ENCODE results near the gene NTNG2.

DNA sequence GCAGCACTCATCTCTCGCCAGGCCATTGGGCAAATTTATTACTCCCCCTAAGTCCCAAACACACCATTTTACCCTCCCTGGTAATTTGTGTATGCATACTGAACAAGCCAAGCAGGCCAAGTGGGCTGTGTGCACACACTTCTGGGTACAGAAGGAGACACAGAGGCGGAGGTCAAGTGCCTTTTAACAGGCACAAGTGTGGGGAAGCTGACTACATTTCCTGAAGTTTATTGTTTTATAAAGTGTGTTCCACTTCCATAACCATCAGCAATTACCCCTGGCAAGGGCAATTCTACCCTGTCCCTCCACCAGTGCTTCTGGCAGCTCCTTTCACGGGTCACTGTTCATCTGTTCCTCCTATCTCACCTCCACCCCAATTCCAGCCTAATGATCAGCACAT lies 99.0 kb downstream of the NTNG2 start:
- TF ChIP-seq CTCF (IDR thresholded peaks at IDR 0.05; ENCODE audit: extremely low read depth in 1 of 2, insufficient read depth in 1 of 2, low read depth in 1 of 2, low read length in 2 of 2) = no peak
- TF ChIP-seq POLR2A (IDR thresholded peaks at IDR 0.05; ENCODE audit: low read depth, low read length) = no peak
- TF ChIP-seq JUN (IDR thresholded peaks at IDR 0.05; ENCODE audit: borderline replicate concordance, insufficient read depth, insufficient read length, low read depth) = no peak
- TF ChIP-seq, protein P1, sequence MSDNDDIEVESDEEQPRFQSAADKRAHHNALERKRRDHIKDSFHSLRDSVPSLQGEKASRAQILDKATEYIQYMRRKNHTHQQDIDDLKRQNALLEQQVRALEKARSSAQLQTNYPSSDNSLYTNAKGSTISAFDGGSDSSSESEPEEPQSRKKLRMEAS (IDR thresholded peaks at IDR 0.05; ENCODE audit: insufficient read depth, insufficient read length) = no peak
- TF ChIP-seq FOS (IDR thresholded peaks at IDR 0.05; ENCODE audit: borderline replicate concordance, insufficient read depth, low read length) = no peak
- TF ChIP-seq EZH2 (IDR thresholded peaks at IDR 0.05; ENCODE audit: borderline replicate concordance, low read depth, low read length, severe bottlenecking) = no peak
- TF ChIP-seq GATA2 (IDR thresholded peaks at IDR 0.05; ENCODE audit: insufficient read depth, insufficient read length, low read depth, low read length) = no peak
- TF ChIP-seq MYC (IDR thresholded peaks at IDR 0.05; ENCODE audit: low read depth, low read length) = no peak
- TF ChIP-seq POLR2AphosphoS5 (IDR thresholded peaks at IDR 0.05; ENCODE audit: insufficient read depth, low read depth, low read length) = no peak
